GM21367 (cell line): ENCODE data around the gene OR14A16.

Experiments
- ATAC-seq: cut with Tn5 transposase; IDR thresholded peaks from one replicate; pipeline ENCODE4 v1.9.1; 2021; ENCODE audit not compliant: unreplicated experiment

The OR14A16 gene

DNA sequence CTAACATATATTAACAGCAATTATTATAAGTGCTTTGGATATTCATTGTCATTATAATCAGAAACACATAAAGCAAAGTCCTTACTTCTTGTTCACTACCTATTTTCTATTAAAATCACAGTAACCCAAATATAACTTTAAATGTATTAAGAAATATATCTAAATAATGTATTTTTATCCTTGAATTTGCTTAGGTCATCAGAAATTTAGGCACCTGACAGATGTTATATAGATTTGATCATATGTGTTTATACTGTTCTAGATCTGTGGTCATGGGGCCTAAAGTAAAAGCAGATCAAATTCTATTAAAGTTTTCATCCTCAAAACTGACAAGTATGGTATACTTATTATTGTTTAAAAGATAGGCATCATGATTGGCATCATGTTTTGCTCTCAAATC lies 54.3 kb downstream of the OR14A16 start:
- no peak for ATAC-seq
